ENCODE measurements around the gene ZNF536. TPM values are rescaled to one million over a fixed set of nuclear protein-coding genes. Genes with fewer than 3 reads are reported as not detected.

The ZNF536 gene
- 5.3 TPM for polyA plus RNA-seq
- long read RNA-seq, donor 1, result 0 reads
- long read RNA-seq, donor 2, partial matches to known transcripts, result 0 of 1 reads
- long read RNA-seq, donor 2, other reads (novel, unspliced or antisense), result 0 of 1 reads
- long read RNA-seq, donor 3, result 0 reads
- long read RNA-seq, donor 4, result 0 reads
- long read RNA-seq, donor 5, result 0 reads
- long read RNA-seq, donor 6, partial matches to known transcripts, result 0 of 1 reads
- long read RNA-seq, donor 6, other reads (novel, unspliced or antisense), result 0 of 1 reads
- long read RNA-seq, donor 7, result 0 reads
- long read RNA-seq, donor 8, result 0 reads
- long read RNA-seq, donor 9, result 0 reads
- long read RNA-seq, donor 10, partial matches to known transcripts, result 0 of 1 reads
- long read RNA-seq, donor 10, other reads (novel, unspliced or antisense), result 0 of 1 reads
- long read RNA-seq, donor 11, result 0 reads

GRCh38 chr19:30371960-30372824 lies at the start of gene ZNF536:
TSS of gene ZNF536 (plus strand) at chr19:30372384. CDS start at chr19:30443563, 71,179 bp downstream.
- 100% methylated on average over 1 of the region's 9 CpGs for WGBS (ENCODE audit: insufficient coverage, low lambda C conversion rate)
- no peaks in the 10 kb centered on the region for H3K36me3 ChIP-seq (ENCODE audit: control insufficient read depth, insufficient read depth, low read length)
- no peaks in the 10 kb centered on the region for H3K4me1 ChIP-seq (ENCODE audit: control insufficient read depth, insufficient read depth, low read length)
- no peak within 1 kb of the TSS for H3K27ac ChIP-seq (ENCODE audit: low read length)
- no peak for DNase-seq
- no peak within 1 kb of the TSS for H3K4me3 ChIP-seq (ENCODE audit: low read length)
- H3K27me3 ChIP-seq (ENCODE audit: control insufficient read depth, insufficient read depth, low read length), result peaks cover 38% of the 10 kb centered on the region
- no peaks in the 10 kb centered on the region for H3K9me3 ChIP-seq (ENCODE audit: control insufficient read depth, low read depth, low read length)

GRCh38 chr19:30322641-30323320 lies 49.4 kb upstream of the ZNF536 start:
- H3K4me1 ChIP-seq (ENCODE audit: control insufficient read depth, insufficient read depth, low read length), result no peaks in the 10 kb centered on the region
- DNase-seq, result no peak
- H3K27ac ChIP-seq (ENCODE audit: low read length), result no peak overlapping the region
- H3K36me3 ChIP-seq (ENCODE audit: control insufficient read depth, insufficient read depth, low read length), result no peaks in the 10 kb centered on the region
- H3K9me3 ChIP-seq (ENCODE audit: control insufficient read depth, low read depth, low read length), result no peaks in the 10 kb centered on the region
- no peaks in the 10 kb centered on the region for H3K27me3 ChIP-seq (ENCODE audit: control insufficient read depth, insufficient read depth, low read length)
- H3K4me3 ChIP-seq (ENCODE audit: low read length), result no peak overlapping the region
- no CpG with 5 or more reads among the region's 6 CpGs for WGBS (ENCODE audit: insufficient coverage, low lambda C conversion rate)

DNA sequence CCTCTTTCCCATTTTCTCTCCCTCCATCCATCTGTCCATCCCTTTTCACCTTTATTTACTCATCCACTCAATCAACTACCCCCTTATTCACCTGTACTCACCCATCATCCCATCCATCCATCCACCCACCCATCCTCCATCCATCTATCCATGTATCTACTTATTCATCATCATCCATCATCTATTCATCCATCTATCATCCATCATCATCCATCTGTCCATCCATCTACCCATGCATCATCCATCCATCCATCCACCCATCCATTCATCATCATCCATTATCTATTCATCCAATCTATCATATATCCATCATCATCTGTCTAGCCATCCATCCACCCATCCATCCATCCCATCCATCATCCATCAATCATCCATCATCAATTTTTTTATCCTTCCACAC lies 48.3 kb upstream of the ZNF536 start:
- DNase-seq, result no peak
- H3K4me3 ChIP-seq (ENCODE audit: low read length), result no peak overlapping the region
- no peaks in the 10 kb centered on the region for H3K36me3 ChIP-seq (ENCODE audit: control insufficient read depth, insufficient read depth, low read length)
- H3K4me1 ChIP-seq (ENCODE audit: control insufficient read depth, insufficient read depth, low read length), result no peaks in the 10 kb centered on the region
- H3K27ac ChIP-seq (ENCODE audit: low read length), result no peak overlapping the region
- no peaks in the 10 kb centered on the region for H3K9me3 ChIP-seq (ENCODE audit: control insufficient read depth, low read depth, low read length)
- no peaks in the 10 kb centered on the region for H3K27me3 ChIP-seq (ENCODE audit: control insufficient read depth, insufficient read depth, low read length)

DNA sequence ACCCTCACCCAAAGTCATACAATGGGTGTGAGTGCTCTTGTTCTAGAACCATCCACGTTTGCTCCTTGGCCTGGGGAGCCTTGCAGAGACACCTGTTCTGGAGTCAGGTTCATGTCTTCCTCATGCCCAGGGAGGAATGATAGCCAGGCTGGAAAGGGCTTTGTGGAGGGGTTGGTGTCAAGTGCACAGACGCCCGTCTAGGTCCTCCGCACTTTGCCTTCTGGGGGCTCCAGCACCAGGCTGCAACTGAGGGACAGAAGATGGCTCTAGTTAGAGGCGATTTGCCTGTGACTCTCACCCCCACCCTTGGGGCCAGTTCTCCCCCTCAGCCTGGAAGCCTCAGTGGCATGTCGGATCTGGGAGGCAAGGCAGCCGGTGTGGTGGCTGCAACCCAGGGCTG lies 47.2 kb upstream of the ZNF536 start:
- Histone ChIP-seq H3K27ac (ENCODE audit: low read length) (no peak overlapping the region), H3K4me3 (ENCODE audit: low read length) (no peak overlapping the region), H3K36me3 (ENCODE audit: control insufficient read depth, insufficient read depth, low read length) (no peaks in the 10 kb centered on the region), H3K4me1 (ENCODE audit: control insufficient read depth, insufficient read depth, low read length) (no peaks in the 10 kb centered on the region), H3K27me3 (ENCODE audit: control insufficient read depth, insufficient read depth, low read length) (no peaks in the 10 kb centered on the region), H3K9me3 (ENCODE audit: control insufficient read depth, low read depth, low read length) (no peaks in the 10 kb centered on the region)
- no CpG with 5 or more reads among the region's 7 CpGs for WGBS (ENCODE audit: insufficient coverage, low lambda C conversion rate)
- DNase-seq, result no peak

GRCh38 chr19:30325676-30326392 lies 46.4 kb upstream of the ZNF536 start:
- Histone ChIP-seq H3K27ac (ENCODE audit: low read length) (no peak overlapping the region), H3K4me1 (ENCODE audit: control insufficient read depth, insufficient read depth, low read length) (no peaks in the 10 kb centered on the region), H3K9me3 (ENCODE audit: control insufficient read depth, low read depth, low read length) (no peaks in the 10 kb centered on the region), H3K27me3 (ENCODE audit: control insufficient read depth, insufficient read depth, low read length) (no peaks in the 10 kb centered on the region), H3K4me3 (ENCODE audit: low read length) (no peak overlapping the region), H3K36me3 (ENCODE audit: control insufficient read depth, insufficient read depth, low read length) (no peaks in the 10 kb centered on the region)
- no peak for DNase-seq
- no CpG with 5 or more reads among the region's 12 CpGs for WGBS (ENCODE audit: insufficient coverage, low lambda C conversion rate)

GRCh38 chr19:30326393-30326710 lies 45.8 kb upstream of the ZNF536 start:
- no peak for DNase-seq
- H3K4me1 ChIP-seq (ENCODE audit: control insufficient read depth, insufficient read depth, low read length), result no peaks in the 10 kb centered on the region

GRCh38 chr19:30327331-30327730 lies 44.9 kb upstream of the ZNF536 start:
- no CpG with 5 or more reads among the region's 3 CpGs for WGBS (ENCODE audit: insufficient coverage, low lambda C conversion rate)

More at GRCh38 chr19:30326393-30326710, 45.8 kb upstream of the ZNF536 start:
- Histone ChIP-seq H3K4me3 (ENCODE audit: low read length) (no peak overlapping the region), H3K36me3 (ENCODE audit: control insufficient read depth, insufficient read depth, low read length) (no peaks in the 10 kb centered on the region), H3K9me3 (ENCODE audit: control insufficient read depth, low read depth, low read length) (no peaks in the 10 kb centered on the region), H3K27me3 (ENCODE audit: control insufficient read depth, insufficient read depth, low read length) (no peaks in the 10 kb centered on the region), H3K27ac (ENCODE audit: low read length) (no peak overlapping the region)
- WGBS (ENCODE audit: insufficient coverage, low lambda C conversion rate), result no CpG with 5 or more reads among the region's 11 CpGs

GRCh38 chr19:30328096-30328495 lies 44.1 kb upstream of the ZNF536 start:
- no peaks in the 10 kb centered on the region for H3K4me1 ChIP-seq (ENCODE audit: control insufficient read depth, insufficient read depth, low read length)
- no peak overlapping the region for H3K27ac ChIP-seq (ENCODE audit: low read length)
- no peak overlapping the region for H3K4me3 ChIP-seq (ENCODE audit: low read length)
- H3K36me3 ChIP-seq (ENCODE audit: control insufficient read depth, insufficient read depth, low read length), result no peaks in the 10 kb centered on the region
- WGBS (ENCODE audit: insufficient coverage, low lambda C conversion rate), result no CpG with 5 or more reads among the region's 3 CpGs
- no peaks in the 10 kb centered on the region for H3K27me3 ChIP-seq (ENCODE audit: control insufficient read depth, insufficient read depth, low read length)
- no peak for DNase-seq
- no peaks in the 10 kb centered on the region for H3K9me3 ChIP-seq (ENCODE audit: control insufficient read depth, low read depth, low read length)

More at GRCh38 chr19:30327331-30327730, 44.9 kb upstream of the ZNF536 start:
- no peaks in the 10 kb centered on the region for H3K9me3 ChIP-seq (ENCODE audit: control insufficient read depth, low read depth, low read length)
- no peak for DNase-seq
- H3K36me3 ChIP-seq (ENCODE audit: control insufficient read depth, insufficient read depth, low read length), result no peaks in the 10 kb centered on the region
- no peaks in the 10 kb centered on the region for H3K27me3 ChIP-seq (ENCODE audit: control insufficient read depth, insufficient read depth, low read length)
- H3K4me1 ChIP-seq (ENCODE audit: control insufficient read depth, insufficient read depth, low read length), result no peaks in the 10 kb centered on the region
- H3K4me3 ChIP-seq (ENCODE audit: low read length), result no peak overlapping the region
- H3K27ac ChIP-seq (ENCODE audit: low read length), result no peak overlapping the region

GRCh38 chr19:30330266-30330665 lies 41.9 kb upstream of the ZNF536 start:
- no CpG with 5 or more reads among the region's 4 CpGs for WGBS (ENCODE audit: insufficient coverage, low lambda C conversion rate)
- no peaks in the 10 kb centered on the region for H3K4me1 ChIP-seq (ENCODE audit: control insufficient read depth, insufficient read depth, low read length)
- no peak overlapping the region for H3K4me3 ChIP-seq (ENCODE audit: low read length)

More at GRCh38 chr19:30330266-30330665, 41.9 kb upstream of the ZNF536 start:
- H3K27me3 ChIP-seq (ENCODE audit: control insufficient read depth, insufficient read depth, low read length), result no peaks in the 10 kb centered on the region
- no peak for DNase-seq
- H3K36me3 ChIP-seq (ENCODE audit: control insufficient read depth, insufficient read depth, low read length), result no peaks in the 10 kb centered on the region
- H3K9me3 ChIP-seq (ENCODE audit: control insufficient read depth, low read depth, low read length), result no peaks in the 10 kb centered on the region
- no peak overlapping the region for H3K27ac ChIP-seq (ENCODE audit: low read length)
